Esophagus (tissue), 2 donors: Measurements from ENCODE around the gene MACROH2A1. TPM values are rescaled to one million over a fixed set of nuclear protein-coding genes. Genes with fewer than 3 reads are reported as not detected.
A peak's percentile ranks its signal among the peaks of the same experiment; 100 is the strongest.

Experiments used
- H3K27ac ChIP-seq, 2 donors: one replicate each; pipeline ENCODE4 v1.5.1; 2013; ENCODE audit warnings: low read depth in 2 of 2, mild to moderate bottlenecking in 2 of 2, inconsistent platforms in 1 of 2, low read length in 1 of 2, moderate library complexity in 1 of 2
- H3K27me3 ChIP-seq, 2 donors: one replicate each; pipeline ENCODE4 v1.6.1; 2013; ENCODE audit warnings: low read length in 2 of 2, control low read depth in 1 of 2, mild to moderate bottlenecking in 1 of 2; ENCODE audit not compliant: insufficient read depth in 2 of 2, control insufficient read depth in 1 of 2
- H3K36me3 ChIP-seq, 2 donors: one replicate each; pipeline ENCODE4 v1.6.1; 2013; ENCODE audit warnings: low read length in 1 of 2; ENCODE audit not compliant: control insufficient read depth in 2 of 2, insufficient read depth in 2 of 2
- H3K4me1 ChIP-seq, 2 donors: one replicate each; pipeline ENCODE4 v1.6.1; 2013; ENCODE audit warnings: low read length in 1 of 2; ENCODE audit not compliant: control insufficient read depth in 2 of 2, insufficient read depth in 2 of 2
- H3K4me3 ChIP-seq, 2 donors: one replicate each; pipeline ENCODE4 v1.5.1; 2013; ENCODE audit warnings: low read length in 2 of 2, mild to moderate bottlenecking in 2 of 2, low read depth in 1 of 2, moderate library complexity in 1 of 2
- H3K9me3 ChIP-seq, 2 donors: one replicate each; pipeline ENCODE4 v1.6.1; 2013; ENCODE audit warnings: mild to moderate bottlenecking in 2 of 2, low read depth in 1 of 2, low read length in 1 of 2, moderate library complexity in 1 of 2; ENCODE audit not compliant: control insufficient read depth in 2 of 2, insufficient read depth in 1 of 2
- WGBS, 2 donors: extraction: QIAGEN DNeasy Blood & Tissue Kit; methylation state at CpG; one replicate each; pipeline ENCODE4 v1.1.7; 2013; 5-methylcytosine and 5-hydroxymethylcytosine counted together
- polyA plus RNA-seq, 2 donors: library from polyadenylated mRNA; stranded (reverse); fragments of 200-250 nt; gene quantifications; one replicate each; pipeline ENCODE4 v1.2.3, GENCODE V29; 2013
- donor health status: healthy with polysubstance abuse.
- donor health status: Bipolar disorder and iron deficiency.

Gene MACROH2A1
- polyA plus RNA-seq, 2 donors: 210 to 233 TPM

DNA sequence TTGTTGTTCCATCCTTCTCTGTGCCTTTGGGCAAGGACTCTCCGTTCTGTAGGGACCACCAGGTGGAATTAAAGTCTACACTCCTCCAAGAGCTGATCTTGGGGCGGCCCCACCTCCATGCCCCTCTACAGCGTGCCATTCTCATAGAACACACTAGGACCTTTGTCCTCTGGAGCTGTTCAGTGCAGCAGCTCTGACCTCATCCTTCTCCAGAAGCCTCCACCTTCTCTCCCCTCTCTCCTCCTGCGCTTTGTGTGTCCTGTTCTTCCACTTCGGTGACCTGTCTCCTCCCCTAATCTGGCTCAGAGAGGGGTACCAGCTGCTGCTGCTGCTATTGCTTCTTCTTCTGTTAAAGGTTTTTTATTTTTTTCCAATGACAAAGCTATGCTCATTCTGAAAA, 1.8 kb upstream of the MACROH2A1 start:
- no peaks in the 10 kb centered on the region for H3K36me3 ChIP-seq
- no peak overlapping the region for H3K4me3 ChIP-seq
- no peaks in the 10 kb centered on the region for H3K9me3 ChIP-seq
- H3K27me3 ChIP-seq: no peaks in the 10 kb centered on the region
- H3K4me1 ChIP-seq: no peaks in the 10 kb centered on the region
- H3K27ac ChIP-seq: no peak overlapping the region
- 63 to 64% methylated on average over 5 of the region's 5 CpGs for WGBS, 2 donors

DNA sequence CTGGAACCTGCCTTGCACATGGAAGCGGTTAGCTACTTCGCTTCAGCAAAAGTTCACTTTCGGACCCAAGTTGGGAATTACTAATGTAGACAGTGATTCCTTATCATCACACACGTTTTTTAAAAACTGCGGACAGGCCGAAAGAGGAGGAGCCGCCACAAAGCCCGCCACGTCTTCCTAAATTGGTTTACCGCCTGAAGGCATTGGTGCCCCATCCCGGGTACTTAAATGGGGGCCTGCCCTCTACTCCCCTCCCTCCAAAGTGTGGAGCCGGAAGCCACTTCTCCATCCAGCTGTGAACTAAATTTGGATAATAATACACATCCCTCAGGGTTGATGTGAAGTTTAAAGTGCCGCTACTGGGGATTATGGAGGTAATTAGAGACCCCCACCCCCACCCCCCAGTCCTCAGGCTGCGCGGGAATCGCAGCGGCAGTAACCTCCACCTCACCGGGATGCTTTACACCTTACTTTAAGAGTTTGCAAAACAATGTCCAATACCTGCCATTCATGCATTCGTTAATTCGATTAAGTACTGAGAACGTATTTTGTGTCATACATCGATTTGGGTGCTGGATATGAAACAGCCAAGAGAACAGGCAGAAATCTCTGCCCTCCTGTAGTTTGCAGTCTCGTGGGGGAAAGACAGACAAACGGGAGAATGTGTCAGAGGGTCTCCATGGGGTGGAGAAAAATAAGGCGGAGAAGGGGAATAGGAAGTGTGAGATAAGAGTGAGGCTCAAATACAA, 937 bp upstream of the MACROH2A1 start:
- Histone ChIP-seq H3K27ac (peak overlapping the region in 1 of 2 donors; percentile 90), H3K36me3 (no peaks in the 10 kb centered on the region), H3K4me1 (peaks cover 0 to 3% of the 10 kb centered on the region in 2 donors), H3K27me3 (no peaks in the 10 kb centered on the region), H3K9me3 (no peaks in the 10 kb centered on the region), H3K4me3 (peak overlapping the region; percentile 76 to 90)
- 37 to 42% methylated on average over 25 of the region's 25 CpGs for WGBS, 2 donors

DNA sequence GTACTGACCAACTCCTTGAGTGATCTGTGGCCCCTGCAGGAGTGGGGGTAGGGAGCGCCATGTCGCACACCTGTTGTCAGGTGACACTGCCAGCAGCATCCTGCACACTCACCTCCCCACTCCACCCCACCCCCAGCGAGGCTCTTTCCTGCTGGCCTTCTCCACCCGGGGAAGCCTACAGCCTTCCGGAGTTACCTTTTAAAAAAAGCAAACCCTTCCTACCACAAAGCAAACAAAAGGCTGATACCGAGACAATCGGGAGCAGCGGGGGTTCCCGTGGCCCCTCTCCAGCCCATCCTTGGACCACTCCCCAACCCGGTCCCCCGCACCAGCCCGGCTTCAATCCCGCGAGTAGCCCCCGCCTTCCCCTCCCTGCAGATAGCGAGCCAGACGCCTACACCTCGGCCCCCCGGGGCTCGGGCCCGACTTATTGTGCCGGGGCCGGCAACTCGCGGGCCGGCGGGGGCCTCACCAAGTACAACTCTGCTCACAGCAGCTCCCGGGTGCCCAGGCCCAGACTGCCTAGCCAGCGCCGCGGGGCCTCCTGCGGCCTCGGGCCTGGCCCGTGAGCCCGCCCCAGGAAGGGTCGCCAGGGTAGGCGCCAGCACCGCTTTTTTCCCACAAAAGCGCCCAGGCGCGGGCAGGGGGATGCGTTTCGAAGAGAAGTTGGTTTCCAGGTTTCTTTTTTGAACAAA, 724 bp downstream of the MACROH2A1 start:
- peaks cover 5 to 13% of the 10 kb centered on the region in 2 donors for H3K4me1 ChIP-seq
- no peaks in the 10 kb centered on the region for H3K27me3 ChIP-seq
- H3K9me3 ChIP-seq: no peaks in the 10 kb centered on the region
- peak overlapping the region; percentile 85 to 90 for H3K27ac ChIP-seq
- 1% methylated on average over 39 to 43 of the region's 43 CpGs for WGBS, 2 donors
- peak overlapping the region; percentile 76 to 90 for H3K4me3 ChIP-seq
- H3K36me3 ChIP-seq: no peaks in the 10 kb centered on the region

DNA sequence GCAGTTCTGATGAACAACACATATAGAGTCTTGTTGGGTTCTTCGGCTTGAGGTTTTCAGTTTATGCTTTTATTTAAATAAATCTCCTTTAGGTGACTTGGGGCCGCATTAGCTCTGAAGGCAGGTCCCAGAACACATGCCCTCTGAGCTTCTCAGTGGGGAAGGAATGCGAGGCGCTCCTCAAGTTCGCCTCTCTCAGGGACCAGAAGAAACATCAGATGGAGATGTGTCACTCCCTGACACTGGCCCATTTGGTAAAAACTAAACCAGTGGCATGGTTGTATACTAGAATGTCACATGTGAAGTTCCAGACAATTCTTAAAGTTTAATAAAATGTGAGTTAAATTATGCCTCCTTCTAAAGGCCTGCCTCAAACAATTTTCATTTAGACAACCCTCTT, 1.9 kb downstream of the MACROH2A1 start:
- Histone ChIP-seq H3K4me1 (peaks cover 5 to 13% of the 10 kb centered on the region in 2 donors), H3K36me3 (peaks cover 0 to under 1% of the 10 kb centered on the region in 2 donors), H3K27me3 (no peaks in the 10 kb centered on the region), H3K27ac (peak overlapping the region; percentile 28 to 93), H3K9me3 (no peaks in the 10 kb centered on the region), H3K4me3 (peak overlapping the region in 1 of 2 donors; percentile 90)
- 85% methylated on average over 5 of the region's 5 CpGs for WGBS, 2 donors

DNA sequence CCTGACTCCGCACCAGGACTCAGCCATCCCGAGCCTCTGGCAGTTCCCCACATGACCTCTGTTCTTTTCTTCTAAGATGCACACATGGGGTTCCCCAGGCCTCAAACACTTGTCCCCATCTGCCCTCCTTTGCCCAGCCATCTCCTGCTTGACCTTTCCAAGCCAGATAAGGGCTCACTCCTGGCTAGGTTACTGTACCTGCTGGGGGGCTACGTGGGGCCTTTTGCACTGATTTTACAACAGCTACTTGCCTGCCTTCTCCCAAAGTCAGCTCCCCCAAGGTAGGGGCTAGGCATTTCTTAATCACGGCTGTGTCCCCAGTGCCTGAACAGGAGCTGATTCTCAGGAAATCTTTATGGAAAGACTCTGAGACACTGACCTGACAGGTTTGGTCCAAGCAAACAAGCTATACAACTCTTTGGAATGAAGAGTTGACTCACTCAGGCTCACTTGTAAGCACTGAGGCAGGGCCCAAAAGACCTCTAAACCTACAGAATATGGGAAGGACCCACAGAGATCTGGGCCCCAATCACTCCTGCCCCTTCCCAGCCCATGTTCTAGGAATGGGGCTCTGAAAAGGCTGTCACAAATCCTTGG, 2.5 kb downstream of the MACROH2A1 start:
- no peaks in the 10 kb centered on the region for H3K27me3 ChIP-seq
- 53 to 55% methylated on average over 4 of the region's 4 CpGs for WGBS, 2 donors
- peaks cover 10 to 18% of the 10 kb centered on the region in 2 donors for H3K4me1 ChIP-seq
- peaks cover 0 to 5% of the 10 kb centered on the region in 2 donors for H3K36me3 ChIP-seq
- peak overlapping the region; percentile 10 to 90 for H3K4me3 ChIP-seq
- no peaks in the 10 kb centered on the region for H3K9me3 ChIP-seq
- peak overlapping the region; percentile 76 to 93 for H3K27ac ChIP-seq

DNA sequence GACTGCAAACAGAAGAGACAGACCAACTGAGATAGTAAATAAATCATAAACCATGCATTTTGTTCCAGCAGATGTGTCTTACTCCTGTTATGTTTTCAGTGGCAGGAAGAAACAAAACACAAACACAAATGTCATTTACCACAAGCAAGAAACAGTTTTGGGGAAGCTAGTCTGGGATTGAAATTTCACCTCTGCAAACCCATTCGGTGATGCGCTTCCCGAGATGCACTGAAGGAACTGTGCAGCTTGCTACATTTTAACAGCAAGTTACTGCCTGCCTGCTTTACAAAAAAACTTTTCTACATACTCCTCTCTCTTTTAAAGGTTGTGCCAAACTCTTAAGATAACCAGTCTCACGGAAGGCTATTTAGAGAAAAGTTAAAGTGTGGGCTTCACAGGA, 3.2 kb downstream of the MACROH2A1 start:
- peaks cover 0 to 9% of the 10 kb centered on the region in 2 donors for H3K36me3 ChIP-seq
- H3K27ac ChIP-seq: peak overlapping the region; percentile 58 to 76
- H3K4me1 ChIP-seq: peaks cover 13 to 23% of the 10 kb centered on the region in 2 donors
- no peaks in the 10 kb centered on the region for H3K9me3 ChIP-seq
- H3K4me3 ChIP-seq: peak overlapping the region in 1 of 2 donors; percentile 90
- no peaks in the 10 kb centered on the region for H3K27me3 ChIP-seq
- 41 to 45% methylated on average over 4 of the region's 4 CpGs for WGBS, 2 donors

DNA sequence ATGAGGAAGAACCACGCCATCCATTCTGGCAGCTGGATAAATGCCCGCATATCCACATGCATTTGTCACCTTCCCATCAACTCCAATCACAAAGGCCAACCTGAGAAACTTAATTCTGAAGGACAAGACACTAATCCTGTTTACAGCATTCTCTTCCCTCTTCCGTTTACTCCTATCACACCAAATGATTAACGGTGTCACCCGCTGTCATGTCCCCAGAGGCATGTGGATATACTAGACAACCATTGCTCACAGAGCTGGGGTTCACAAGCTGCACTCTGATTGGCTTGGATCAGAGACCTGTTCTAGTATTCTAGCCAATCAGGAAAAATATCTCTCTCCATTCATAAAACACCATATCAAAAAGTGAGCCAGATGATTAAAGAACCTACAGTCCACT, 3.6 kb downstream of the MACROH2A1 start:
- WGBS, 2 donors: 44 to 49% methylated on average over 5 of the region's 5 CpGs
- no peaks in the 10 kb centered on the region for H3K27me3 ChIP-seq
- H3K4me3 ChIP-seq: no peak overlapping the region
- peaks cover 13 to 26% of the 10 kb centered on the region in 2 donors for H3K4me1 ChIP-seq
- H3K9me3 ChIP-seq: no peaks in the 10 kb centered on the region
- peak overlapping the region in 1 of 2 donors; percentile 76 for H3K27ac ChIP-seq
- H3K36me3 ChIP-seq: peaks cover 0 to 9% of the 10 kb centered on the region in 2 donors

DNA sequence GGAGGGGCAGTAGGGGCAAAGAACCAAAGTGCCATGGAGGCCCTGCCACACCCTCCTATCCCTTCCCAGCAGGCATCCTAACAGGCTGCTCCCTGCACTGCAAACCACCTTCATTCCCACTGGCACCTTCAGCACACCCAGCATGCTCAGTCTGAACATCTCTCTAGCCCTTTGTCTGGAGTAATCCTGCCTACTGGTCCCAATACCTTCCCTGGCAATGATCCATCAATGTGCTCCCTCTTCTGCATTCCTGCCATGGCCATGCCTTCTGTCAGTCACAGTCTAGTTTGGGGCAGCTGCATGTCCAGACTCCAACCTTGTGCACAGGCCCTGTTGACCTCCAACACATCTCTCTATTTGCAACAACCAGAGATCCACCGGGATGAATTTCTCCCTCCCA, 4.9 kb downstream of the MACROH2A1 start:
- whole genome bisulfite sequencing, 2 donors: 81 to 86% methylated on average over 1 of the region's 1 CpG
- H3K4me1 ChIP-seq: peaks cover 13 to 34% of the 10 kb centered on the region in 2 donors
- peak overlapping the region in 1 of 2 donors; percentile 42 for H3K27ac ChIP-seq

DNA sequence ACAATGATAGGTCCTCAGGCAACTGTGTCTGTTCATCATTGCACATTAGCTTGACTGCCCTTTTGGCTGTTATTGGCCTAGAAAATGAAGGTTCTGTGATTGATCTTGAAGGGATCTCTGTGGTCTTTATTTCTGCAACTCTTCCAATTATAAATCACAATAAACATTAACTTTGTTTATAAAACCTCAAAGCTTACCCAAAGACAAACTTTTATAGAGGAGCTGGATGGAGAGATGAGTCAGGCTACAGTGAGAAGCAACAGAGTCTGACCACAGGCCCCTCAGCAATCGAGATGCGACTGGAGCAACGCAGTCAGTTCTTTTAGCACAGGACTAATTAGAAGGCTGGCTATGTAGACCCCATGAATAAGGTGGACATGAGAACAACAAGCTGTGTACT, 5.3 kb downstream of the MACROH2A1 start:
- WGBS, 2 donors: 74 to 88% methylated on average over 3 of the region's 3 CpGs
- no peak overlapping the region for H3K4me3 ChIP-seq
- no peaks in the 10 kb centered on the region for H3K9me3 ChIP-seq
- peaks cover 0 to 13% of the 10 kb centered on the region in 2 donors for H3K36me3 ChIP-seq
- peak overlapping the region in 1 of 2 donors; percentile 42 for H3K27ac ChIP-seq
- H3K4me1 ChIP-seq: peaks cover 13 to 34% of the 10 kb centered on the region in 2 donors
- H3K27me3 ChIP-seq: no peaks in the 10 kb centered on the region

More for the DNA sequence above, 4.9 kb downstream of the MACROH2A1 start:
- no peaks in the 10 kb centered on the region for H3K9me3 ChIP-seq
- no peak overlapping the region for H3K4me3 ChIP-seq
- no peaks in the 10 kb centered on the region for H3K27me3 ChIP-seq
- H3K36me3 ChIP-seq: peaks cover 0 to 9% of the 10 kb centered on the region in 2 donors
